ENCODE results near the gene FGFR3. TPM values are rescaled to one million over a fixed set of nuclear protein-coding genes. Genes with fewer than 3 reads are reported as not detected.

FGFR3 gene
- total RNA-seq, 1 experiment from 2014 or later = 34.3 TPM

DNA sequence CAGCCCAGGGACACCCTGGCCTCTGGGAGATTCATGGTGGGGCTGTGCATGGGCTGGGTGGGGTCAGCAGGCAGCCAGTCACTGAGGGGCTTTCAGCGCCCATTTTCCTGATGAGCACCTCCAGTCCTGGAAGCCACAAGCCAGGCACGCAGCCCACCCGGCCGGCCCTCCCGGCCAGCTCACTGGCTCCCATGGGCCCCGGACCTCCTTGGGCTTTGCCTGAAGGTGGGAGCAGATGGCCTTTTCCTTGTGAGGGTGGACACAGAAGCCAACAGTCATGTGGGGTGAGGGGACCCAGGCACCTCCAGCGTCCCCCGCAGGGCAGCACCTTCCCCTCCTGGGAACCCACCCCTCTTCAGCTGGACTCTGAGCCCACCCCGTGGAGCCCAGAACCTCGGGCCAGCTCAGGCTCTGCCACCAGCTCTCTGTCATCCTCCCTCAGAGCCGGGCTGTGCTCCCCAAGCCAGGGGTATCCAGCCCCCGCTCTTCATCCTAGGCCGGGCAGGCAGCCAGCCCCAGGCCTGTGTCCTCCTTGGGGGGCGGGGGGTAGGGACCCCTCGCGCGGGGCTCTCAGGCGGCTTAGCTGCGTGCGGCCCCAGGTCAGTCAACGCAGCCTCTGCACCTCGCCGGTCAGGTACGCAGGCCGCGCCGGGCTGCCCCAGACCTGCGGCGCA is 798 bp upstream of the FGFR3 start:
- H3K4me1 Mint-ChIP-seq (ENCODE audit: low read depth, unreplicated experiment) = peaks cover 8% of the 10 kb centered on the region
- intact Hi-C loops (cut with micrococcal nuclease; ENCODE audit: unreplicated experiment) = no loop called here
- H3K27me3 Mint-ChIP-seq (ENCODE audit: unreplicated experiment) = no peaks in the 10 kb centered on the region
- no TSS peak for BruUV-seq (replicated peaks)
- no peak for DNase-seq
- no peak overlapping the region for H3K27ac Mint-ChIP-seq (ENCODE audit: unreplicated experiment)
- H3K36me3 Mint-ChIP-seq (ENCODE audit: insufficient read depth, unreplicated experiment) = peaks cover 5% of the 10 kb centered on the region
- no peaks in the 10 kb centered on the region for H3K9me3 Mint-ChIP-seq (ENCODE audit: low read depth, unreplicated experiment)
- no peak overlapping the region for H3K4me3 Mint-ChIP-seq (ENCODE audit: low read depth, unreplicated experiment)
- CTCF ChIA-PET = no interaction called here
- TF ChIP-seq, protein P1, sequence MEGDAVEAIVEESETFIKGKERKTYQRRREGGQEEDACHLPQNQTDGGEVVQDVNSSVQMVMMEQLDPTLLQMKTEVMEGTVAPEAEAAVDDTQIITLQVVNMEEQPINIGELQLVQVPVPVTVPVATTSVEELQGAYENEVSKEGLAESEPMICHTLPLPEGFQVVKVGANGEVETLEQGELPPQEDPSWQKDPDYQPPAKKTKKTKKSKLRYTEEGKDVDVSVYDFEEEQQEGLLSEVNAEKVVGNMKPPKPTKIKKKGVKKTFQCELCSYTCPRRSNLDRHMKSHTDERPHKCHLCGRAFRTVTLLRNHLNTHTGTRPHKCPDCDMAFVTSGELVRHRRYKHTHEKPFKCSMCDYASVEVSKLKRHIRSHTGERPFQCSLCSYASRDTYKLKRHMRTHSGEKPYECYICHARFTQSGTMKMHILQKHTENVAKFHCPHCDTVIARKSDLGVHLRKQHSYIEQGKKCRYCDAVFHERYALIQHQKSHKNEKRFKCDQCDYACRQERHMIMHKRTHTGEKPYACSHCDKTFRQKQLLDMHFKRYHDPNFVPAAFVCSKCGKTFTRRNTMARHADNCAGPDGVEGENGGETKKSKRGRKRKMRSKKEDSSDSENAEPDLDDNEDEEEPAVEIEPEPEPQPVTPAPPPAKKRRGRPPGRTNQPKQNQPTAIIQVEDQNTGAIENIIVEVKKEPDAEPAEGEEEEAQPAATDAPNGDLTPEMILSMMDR (IDR thresholded peaks at IDR 0.05; ENCODE audit: unreplicated experiment) = no peak

- DNase-seq = peak; percentile 22
- TF ChIP-seq, protein P1 (IDR thresholded peaks at IDR 0.05; ENCODE audit: unreplicated experiment) = no peak
- no TSS peak for BruUV-seq (replicated peaks)
These were observed 375 bp downstream of the FGFR3 start for GRCh38 chr4:1793496-1793840.

GRCh38 chr4:1793940-1794808 is 1.1 kb downstream of the FGFR3 start:
- DNase-seq = no peak
- Mint-ChIP-seq H3K36me3 (ENCODE audit: insufficient read depth, unreplicated experiment) (peaks cover 10% of the 10 kb centered on the region), H3K27me3 (ENCODE audit: unreplicated experiment) (no peaks in the 10 kb centered on the region), H3K9me3 (ENCODE audit: low read depth, unreplicated experiment) (no peaks in the 10 kb centered on the region), H3K4me3 (ENCODE audit: low read depth, unreplicated experiment) (peak overlapping the region; percentile 46), H3K4me1 (ENCODE audit: low read depth, unreplicated experiment) (peaks cover 8% of the 10 kb centered on the region), H3K27ac (ENCODE audit: unreplicated experiment) (no peak overlapping the region)
- CTCF ChIA-PET = interaction anchor here (1.0 to 1.1 kb wide), 2 partner anchors 24 to 26 kb away, joined by 4 to 7 read pairs; no protein-coding TSS in a partner anchor
- no TSS peak for BruUV-seq (replicated peaks)
- intact Hi-C loops (cut with micrococcal nuclease; ENCODE audit: unreplicated experiment) = no loop called here
- TF ChIP-seq, protein P1 (IDR thresholded peaks at IDR 0.05; ENCODE audit: unreplicated experiment) = no peak

More at GRCh38 chr4:1793496-1793840, 375 bp downstream of the FGFR3 start:
- CTCF ChIA-PET = interaction anchor here (1.0 kb wide), 1 partner anchor 25 kb away, joined by 7 read pairs; no protein-coding TSS in a partner anchor
- peaks cover 10% of the 10 kb centered on the region for H3K36me3 Mint-ChIP-seq (ENCODE audit: insufficient read depth, unreplicated experiment)
- H3K4me3 Mint-ChIP-seq (ENCODE audit: low read depth, unreplicated experiment) = peak overlapping the region; percentile 46
- no peaks in the 10 kb centered on the region for H3K9me3 Mint-ChIP-seq (ENCODE audit: low read depth, unreplicated experiment)
- no peaks in the 10 kb centered on the region for H3K27me3 Mint-ChIP-seq (ENCODE audit: unreplicated experiment)
- peaks cover 8% of the 10 kb centered on the region for H3K4me1 Mint-ChIP-seq (ENCODE audit: low read depth, unreplicated experiment)
- H3K27ac Mint-ChIP-seq (ENCODE audit: unreplicated experiment) = no peak overlapping the region
- intact Hi-C loops (cut with micrococcal nuclease; ENCODE audit: unreplicated experiment) = no loop called here

GRCh38 chr4:1794809-1795298 is 1.8 kb downstream of the FGFR3 start:
- H3K27ac Mint-ChIP-seq (ENCODE audit: unreplicated experiment) = no peak overlapping the region
- CTCF ChIA-PET = interaction anchor here (1.1 to 1.3 kb wide), 3 partner anchors 19 to 68 kb away, joined by 3 to 4 read pairs (median 3); no protein-coding TSS in a partner anchor
- H3K27me3 Mint-ChIP-seq (ENCODE audit: unreplicated experiment) = no peaks in the 10 kb centered on the region
- H3K4me3 Mint-ChIP-seq (ENCODE audit: low read depth, unreplicated experiment) = peak overlapping the region; percentile 48
- TF ChIP-seq, protein P1 (IDR thresholded peaks at IDR 0.05; ENCODE audit: unreplicated experiment) = no peak
- BruUV-seq (replicated peaks) = no TSS peak
- DNase-seq = no peak
- intact Hi-C loops (cut with micrococcal nuclease; ENCODE audit: unreplicated experiment) = no loop called here
- H3K36me3 Mint-ChIP-seq (ENCODE audit: insufficient read depth, unreplicated experiment) = peaks cover 10% of the 10 kb centered on the region
- H3K4me1 Mint-ChIP-seq (ENCODE audit: low read depth, unreplicated experiment) = peaks cover 8% of the 10 kb centered on the region
- no peaks in the 10 kb centered on the region for H3K9me3 Mint-ChIP-seq (ENCODE audit: low read depth, unreplicated experiment)

All from Calu3 (cell line).